ENCODE measurements around the gene ALOX15.
"Not testable (repeated sequence)": the region's sequence is repeated elsewhere in the genome, so short reads cannot be mapped to it uniquely, and the experiment has no call there.

Gene ALOX15

DNA sequence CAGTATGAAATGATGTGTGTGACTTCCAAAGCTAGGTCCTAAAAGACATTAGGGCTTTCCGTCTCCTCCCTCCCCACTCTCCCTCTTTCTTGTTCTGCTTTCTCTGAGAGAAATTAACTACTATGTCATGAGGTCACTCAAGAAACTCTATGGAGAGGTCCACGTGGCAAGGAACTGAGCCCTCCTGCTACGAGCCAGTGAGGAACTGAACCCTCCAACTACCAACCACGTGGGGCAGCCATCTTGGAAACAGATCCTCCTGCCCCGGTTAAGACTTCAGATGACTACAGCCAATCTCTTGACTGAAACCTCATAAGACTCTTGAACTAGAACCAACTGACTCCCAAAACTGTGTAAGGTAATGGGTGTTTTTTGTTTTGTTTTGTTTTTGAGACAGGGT, 4.2 kb upstream of the ALOX15 start:
- no peak for DNase-seq

DNA sequence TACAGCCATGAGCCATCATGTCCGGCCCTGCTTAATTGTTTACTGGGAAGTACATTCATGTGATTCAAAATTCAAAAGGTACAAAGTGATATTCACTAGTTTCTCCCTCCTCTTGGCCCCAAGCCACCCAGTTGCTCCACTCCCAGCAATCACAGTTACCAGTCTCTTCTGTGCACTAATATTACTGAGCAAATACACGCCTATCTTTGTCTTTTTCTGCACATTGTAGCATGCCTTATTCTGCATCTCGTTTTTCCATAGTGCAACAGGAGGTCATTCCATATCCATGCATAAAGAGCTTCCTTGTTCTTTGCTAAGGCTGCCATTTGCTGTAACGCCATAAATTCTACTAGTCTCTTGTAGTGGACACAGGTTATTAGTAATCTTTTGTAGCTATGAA, 2.2 kb upstream of the ALOX15 start:
- DNase-seq, result no peak

DNA sequence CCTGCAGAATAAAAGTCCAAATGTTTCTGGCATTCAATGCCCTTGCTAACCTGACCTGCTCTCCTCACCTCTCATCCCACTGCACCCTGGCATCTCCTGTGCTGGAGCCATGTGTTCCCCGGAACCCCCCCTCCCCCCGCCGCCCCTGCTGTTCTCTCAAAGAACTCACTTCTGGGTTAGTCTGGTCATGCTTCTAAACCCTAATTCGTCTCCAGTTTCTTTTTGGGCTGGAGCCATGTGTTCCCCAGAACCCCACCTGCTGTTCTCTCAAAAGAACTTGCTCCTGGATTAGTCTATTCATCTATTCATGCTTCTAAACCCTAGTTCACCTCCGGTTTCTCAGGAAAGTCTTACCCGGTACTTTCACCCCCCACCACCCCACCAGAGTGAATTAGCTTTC, 808 bp upstream of the ALOX15 start:
- no peak for DNase-seq

DNA sequence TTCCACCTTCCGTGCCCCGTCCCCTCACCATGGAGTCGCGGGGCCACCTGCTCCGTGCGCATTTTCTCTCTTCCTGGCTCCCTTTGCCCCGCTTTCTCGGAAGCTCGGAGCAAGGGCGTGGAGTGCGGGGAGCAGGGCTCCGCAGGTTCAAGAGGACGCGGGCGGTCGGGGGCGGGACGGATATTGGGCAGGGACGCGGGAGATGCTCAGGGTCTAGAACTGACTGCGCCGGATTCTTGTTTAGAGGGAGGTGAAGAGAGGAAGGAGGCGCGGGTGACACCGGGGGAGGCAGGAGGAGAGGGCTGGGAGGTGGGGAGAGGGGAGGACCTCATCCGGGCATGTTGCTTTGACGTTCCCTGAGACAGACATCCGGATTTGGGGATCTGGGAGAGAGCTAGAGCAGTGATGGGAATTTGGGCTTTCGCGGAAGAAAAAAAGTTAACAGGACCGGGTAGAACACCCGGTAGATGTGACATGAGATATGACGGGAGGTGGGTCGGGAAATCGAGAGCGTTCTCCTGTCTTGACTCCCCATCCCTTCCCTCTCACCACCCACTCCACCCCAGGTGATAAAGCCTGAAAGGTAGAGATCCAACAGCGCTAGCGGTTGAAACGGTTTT, 799 bp downstream of the ALOX15 start:
- DNase-seq, result not testable (repeated sequence)

DNA sequence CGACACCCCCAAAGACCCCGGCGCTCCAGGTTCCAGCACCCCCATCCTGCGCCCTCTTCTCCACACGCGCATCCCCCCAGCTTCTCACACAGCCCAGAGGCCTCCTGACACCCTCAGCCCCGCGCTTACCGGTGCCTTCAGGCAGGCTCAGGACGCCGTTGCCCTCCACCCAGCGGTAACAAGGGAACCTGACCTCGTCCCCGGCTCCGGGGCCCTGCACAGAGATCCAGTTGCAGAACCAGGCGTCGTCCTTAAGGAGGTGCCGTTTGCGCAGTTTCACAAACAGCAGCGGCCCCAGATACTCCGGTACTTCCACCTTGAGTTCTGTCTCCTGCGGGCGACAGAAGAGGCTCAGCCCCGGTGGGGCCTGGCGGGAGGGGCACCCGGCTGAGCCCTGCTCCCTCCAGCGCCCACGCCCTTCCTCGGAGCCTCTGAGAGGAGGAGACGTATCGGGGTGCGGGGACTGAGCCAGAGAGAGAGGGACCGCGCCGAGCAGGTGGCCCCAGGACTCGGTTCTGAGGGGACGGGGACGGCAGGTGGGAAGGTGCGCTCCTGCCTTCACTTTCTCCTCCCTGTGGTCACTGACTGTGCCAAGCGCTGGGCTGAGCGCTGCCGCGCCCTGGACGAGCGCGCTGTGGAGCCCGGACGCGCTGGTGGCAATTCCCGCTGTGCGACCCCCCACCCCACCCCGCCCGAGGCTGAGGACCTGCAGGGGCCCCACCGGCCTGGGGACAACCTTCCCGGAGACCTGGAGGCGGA, 2.0 kb downstream of the ALOX15 start:
- DNase-seq, result not testable (repeated sequence)

DNA sequence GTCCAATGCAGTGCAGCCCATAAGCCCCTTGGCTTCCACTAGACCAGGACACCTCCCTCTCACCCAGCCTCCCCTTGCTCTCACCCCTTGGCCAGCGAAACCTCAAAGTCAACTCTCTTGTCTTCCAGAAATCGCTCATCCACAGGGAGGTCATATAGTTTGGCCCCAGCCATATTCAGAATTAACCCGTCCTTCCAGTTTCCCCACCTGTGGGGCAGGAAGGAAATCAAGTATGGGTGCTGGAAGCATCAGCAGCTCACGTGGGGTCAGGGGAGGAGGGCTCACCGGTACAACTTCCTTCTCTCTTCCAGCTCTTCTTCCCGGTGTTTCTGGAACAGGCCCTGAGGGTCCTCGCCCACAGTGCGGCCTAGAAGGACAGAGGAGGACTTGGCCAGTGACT, 2.7 kb downstream of the ALOX15 start:
- DNase-seq, result not testable (repeated sequence)

DNA sequence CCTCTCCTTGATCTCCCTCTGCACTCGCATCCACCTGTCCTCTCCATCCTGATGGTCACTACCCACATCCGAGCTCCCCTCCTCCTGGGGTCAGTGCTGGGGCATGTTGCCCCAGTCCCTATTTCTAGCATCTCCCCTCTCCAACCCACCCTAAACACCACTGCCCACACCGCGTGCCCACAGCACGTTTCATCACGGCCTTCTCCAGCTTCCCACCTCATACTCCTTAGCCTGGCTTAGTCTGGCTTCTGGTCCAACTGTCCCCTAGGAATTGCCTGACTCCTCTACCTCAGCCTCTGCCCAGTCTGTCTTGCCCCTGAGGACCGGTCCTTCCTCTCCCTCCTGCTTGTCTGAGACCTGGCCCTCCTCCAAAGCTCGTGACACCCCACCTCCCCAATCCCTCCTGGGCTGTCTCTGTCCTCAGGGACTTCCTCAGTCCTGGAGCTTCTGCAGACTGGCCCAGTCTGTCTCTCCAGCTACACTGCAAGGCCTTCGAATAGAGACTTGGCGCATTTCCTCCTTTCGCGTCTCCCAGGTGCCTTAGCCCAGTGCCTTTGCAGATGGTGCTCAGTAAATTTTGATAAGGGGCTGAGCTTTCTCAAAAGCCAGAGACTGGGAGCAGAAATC, 4.9 kb downstream of the ALOX15 start:
- no peak for DNase-seq

DNA sequence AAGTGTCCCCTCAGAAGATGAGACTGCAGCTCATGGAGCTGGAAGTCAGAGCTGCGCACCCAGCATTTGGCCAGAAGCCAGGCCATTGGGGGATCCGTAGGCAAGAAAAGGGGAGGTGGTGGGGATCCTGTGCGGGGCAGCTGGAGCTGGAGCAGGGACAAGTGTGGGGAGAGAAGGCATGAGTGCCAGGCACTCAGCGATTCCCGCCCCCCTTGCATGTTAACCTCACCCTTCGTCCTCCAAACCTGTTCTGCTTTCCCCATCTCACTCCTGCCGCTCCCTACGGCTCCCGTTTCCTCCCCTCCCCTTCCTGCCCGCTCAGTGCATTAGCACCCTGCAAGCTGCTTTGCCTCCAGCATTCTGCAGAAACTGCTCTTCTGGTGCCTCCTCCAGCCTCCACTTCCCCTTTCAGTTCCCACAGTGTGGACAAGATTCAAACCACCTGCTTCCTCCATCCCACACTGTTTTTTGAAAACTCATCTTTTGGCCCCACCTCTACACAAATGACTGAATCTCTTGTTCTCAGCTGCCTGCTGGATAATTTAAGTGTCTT, 5.6 kb downstream of the ALOX15 start:
- DNase-seq, result no peak

DNA sequence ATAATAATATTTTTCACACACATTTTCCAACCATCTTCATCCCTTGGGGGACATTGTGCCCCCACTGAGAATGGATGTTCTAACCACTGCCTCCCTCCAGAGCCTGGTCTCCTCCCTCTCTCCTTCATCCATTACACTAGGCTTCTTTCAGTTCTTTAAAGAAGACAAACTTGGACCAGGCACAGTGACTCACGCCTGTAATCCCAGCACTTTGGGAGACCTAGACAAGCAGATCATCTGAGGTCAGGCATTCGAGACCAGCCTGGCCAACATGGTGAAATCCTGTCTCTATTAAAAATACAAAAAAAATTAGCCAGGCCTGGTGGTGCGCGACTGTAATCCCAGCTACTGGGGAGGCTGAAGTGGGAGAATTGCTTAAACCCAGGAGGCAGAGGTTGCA, 6.5 kb downstream of the ALOX15 start:
- DNase-seq, result no peak

DNA sequence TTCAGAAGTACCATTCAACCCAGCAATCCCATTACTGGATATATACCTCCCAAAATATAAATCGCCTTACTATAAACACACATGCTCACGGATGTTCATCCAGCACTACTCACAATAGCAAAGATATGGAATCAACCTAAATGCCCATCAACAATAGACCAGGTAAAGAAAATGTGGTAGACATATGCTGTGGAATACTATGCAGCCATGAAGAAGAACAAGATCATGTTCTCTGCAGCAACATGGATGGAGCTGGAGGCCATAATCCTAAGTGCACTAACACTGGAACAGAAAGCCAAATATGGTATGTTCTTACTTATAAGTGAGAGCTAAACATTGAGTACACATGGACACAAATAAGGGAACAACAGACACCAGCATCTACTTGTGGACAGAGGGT, 7.8 kb downstream of the ALOX15 start:
- DNase-seq, result no peak

DNA sequence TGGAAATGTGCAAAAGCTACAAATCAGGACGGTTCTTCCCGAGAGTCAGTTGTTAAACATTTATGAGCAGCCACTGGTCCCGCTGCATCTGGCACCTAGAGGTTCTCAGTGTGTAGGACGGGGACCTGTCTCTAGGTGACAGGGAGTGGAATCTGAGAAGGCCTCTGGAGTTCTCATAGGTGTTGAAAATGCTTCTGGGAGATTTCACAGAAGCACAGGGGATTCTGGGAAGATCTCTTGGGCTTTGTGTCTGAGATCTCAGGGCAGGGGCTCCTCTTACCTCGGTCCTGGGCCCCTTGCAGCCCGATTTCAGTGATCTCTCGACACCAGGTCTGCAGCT, 8.9 kb downstream of the ALOX15 start:
- DNase-seq, result no peak

DNA sequence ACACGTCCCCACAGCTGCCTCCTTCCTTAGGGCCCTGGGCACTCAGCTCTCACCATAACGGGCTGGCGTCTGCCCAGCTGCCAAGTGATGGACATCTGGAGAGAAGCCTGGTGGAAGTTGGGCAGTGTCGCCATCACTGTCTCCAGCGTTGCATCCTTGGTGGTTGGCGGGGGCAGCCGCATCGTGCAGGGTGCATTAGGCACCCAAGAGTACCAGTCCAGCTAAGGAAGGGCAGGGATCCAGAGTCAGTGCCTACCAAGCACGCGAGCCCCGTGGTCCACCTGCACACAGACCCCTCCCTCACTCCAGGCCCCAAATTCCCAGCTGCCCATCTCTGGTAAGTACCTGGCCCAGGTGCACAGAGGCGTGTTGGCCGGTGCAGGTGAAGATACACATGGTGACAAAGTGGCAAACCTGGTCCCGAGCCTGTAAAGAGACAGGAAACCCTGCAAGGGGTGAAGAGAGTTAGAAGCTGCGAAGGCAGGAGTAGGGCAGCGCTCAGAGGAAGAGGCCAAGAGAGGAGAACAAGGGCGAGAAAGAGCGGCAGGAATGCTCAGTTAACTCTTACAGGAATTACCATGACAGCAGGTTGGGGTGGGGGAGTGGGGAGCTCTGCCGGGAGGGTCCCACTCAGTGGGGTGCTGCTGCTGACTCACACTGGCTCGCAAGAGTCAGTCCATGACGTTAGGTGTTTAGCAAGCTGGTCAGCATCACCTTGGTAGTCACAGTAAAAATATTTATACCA, 9.5 kb downstream of the ALOX15 start:
- DNase-seq, result no peak

DNA sequence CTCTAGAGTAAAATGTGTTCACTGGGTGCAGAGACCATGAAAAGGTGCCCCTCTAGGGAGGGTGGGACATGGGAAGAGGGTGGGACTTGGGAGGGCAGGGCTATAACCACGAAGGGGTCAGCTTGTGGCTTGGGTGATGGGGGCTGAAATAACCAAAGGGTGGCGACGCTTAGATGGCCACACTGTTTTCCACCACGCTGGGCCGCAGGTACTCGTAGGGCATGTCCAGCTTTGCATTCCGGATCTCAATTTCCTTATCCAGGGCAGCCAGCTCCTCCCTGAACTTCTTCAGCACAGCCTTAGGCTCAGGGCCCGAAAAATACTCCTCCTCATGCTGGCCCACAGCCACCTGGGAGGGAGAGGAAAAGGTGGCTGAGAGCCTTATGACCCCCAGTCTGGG, 10.0 kb downstream of the ALOX15 start:
- DNase-seq, result no peak

DNA sequence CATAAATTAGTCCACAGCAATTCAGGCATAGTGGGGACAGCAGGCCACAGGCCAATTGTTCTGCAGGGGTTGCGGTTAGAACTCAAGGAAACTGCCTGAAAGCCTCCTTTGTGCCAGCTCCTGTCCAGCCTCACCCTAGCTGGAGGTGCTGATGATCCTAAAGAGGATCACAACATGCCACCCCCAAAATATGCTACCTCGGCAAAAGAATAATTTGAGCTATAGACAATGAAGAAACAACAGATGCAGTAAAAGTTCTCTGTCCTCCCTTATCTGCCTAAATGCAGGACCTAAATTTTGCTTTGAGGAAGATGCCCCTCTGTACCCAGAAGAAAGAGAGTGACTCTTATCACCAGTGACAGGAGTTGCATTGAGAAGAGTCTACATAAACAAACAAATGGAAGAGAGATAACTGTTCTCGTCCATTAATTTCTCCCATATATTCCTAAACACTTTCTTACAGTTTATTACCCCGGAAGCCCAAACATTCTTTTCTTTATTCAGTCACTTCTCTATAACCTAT, 14.7 kb downstream of the ALOX15 start:
- no peak for DNase-seq

DNA sequence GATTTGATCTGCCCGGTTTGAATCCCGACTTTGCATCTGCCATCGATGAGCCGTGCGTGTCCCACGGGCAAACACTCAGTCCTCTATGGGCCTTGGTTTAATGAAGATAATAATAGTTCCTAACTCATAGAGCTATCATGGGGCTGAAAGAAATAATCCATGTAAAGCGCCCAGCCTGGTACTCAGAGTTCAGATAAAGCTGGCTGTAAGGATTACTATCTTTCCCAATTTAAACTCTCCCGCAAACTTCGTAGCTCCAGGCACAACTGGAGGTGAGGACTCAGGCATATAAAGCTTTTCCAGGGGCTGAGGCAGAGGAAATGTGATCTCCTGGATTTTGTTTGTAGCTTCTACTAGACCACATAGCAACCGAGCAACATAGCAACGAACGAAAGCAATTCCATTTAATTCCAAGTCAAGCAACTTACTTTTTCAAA, 16.3 kb downstream of the ALOX15 start:
- DNase-seq, result no peak

DNA sequence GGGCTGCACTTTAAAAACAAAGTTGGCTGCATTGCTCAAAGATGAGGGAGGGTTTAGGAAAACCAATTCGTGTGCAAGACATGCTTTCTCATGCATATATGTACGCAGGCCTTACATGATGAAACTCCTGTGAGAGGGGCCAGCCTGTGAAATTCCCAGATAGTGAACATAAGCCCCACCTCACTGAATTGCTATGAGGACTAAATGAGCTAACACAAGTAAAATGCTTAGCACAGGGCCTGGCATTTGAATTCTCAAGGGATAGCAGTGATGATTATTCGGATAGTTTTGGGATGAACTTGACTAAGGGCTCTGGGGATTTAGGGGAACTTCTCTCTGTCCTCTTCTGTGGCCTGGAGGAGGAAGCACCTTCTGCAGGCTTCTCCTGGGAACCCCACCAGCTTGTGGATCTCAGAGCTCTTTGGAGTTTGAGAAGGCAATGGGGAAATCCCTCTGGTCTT, 17.0 kb downstream of the ALOX15 start:
- DNase-seq, result not testable (repeated sequence)

DNA sequence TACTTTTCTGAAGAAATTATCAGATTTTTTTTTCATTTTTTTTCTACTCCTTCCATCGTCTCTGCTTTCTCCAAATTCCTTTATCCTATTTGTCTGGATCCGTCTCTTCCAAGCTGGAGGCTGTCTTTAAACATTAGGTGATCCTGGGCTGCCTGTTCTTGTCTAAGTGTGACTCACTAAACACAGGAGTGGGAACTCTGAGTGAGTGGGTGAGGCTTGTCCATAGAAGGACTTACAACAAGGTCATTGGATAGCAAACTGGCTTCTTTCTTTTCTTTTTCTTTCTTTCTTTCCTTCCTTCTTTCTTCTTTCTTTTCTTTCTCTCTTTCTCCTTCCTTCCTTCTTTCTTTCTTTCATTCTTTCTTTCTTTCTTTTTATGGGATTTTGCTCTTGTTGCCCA, 18.2 kb downstream of the ALOX15 start:
- no peak for DNase-seq

DNA sequence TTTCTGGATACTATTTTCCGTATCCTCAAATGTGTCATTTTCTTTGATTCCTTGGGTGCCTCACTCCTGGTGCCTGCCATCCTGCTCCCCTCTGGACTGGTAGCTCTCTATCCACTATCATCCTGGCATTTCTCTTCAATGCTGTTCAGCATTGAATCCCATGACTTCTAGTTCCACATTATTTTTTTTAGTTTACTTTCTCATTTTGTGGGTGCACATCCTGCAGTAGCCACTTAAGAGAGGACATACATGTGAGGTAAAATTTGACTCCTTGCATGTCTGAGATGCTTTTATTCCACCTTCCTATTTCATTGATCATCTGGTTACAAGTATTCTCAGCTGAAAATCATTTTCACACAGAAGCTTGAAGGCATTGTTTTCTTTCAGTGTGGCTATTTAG, 19.1 kb downstream of the ALOX15 start:
- no peak for DNase-seq

DNA sequence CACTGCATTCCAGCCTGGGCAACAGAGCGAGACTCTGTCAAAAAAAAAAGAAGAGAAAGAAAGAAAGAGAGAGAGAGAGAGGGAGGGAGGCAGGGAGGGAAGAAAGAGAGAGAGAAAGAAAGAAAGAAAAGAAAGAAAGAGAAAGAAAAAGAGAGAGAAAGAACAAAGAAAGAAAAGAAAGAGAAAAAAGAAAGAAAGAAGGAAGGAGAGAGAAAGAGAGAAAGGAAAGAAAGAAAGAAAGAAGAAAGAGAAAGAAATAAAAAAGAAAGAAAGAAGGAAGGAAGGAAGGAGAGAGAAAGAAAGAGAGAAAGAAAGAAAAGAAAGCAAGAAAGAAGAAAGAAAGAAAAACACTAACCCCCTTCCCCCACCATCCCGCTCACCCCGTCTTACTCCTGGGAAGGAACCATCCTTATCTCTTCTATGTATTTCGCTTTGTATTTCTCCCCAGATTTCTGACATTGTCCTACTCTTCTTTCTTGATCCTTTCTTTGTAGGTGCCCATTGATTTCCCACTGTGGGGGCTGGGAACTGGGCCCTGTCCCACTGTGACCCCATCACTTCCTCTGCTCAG, 20.9 kb downstream of the ALOX15 start:
- no peak for DNase-seq

DNA sequence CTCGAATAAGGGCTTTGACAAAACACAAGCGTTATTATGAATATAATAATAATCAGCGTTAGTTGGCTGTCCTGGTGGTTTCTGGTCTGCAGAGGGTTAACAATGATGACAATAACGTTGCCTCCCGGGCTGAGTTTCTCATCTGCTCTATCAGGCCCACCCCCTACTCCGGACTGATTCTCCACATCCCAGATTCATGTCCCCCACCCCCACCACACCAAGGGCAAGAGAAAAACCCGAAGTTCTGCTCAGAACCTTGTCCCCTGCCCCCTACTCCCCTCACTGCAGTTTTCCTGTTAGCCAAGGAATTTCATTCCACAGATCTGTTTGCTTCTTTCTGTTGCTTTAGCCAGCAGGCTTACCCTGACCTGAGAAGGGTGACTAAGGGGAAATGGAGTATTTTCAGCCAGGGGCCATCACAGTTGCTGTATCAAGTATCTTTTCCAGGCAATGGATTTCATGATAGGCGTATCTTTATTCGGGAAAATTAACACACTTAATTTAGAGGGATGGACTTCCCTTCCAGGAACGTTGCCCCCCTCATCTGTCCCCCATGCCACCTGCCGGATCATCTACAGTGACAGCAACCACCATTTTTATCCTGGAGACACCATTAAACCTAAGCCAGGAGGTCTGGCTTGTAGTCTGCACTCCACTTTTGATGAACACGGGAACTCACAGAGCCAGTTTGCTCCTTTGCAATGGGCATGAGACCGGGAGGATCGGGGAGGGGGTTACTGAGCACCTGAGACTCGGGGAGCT, 23.7 kb downstream of the ALOX15 start:
- no peak for DNase-seq

DNA sequence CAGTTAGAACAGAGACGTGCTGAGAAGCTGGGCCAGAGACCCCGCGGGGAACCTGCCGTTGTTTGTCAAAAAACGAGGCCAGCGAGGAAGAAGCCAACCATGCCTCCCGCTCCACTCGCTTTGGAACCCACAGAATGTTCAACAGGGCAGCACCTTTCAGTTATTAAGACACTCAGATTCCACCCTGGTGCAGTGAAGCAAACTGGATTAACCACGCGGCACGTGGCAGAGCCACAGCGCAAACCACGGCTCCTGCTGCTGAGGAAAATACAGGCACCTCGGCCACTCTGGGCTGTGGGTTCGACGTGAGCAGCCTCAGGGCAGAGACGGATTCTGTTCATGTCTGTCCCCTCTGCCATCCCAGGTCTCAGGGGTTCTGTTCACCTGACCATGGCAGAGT, 24.4 kb downstream of the ALOX15 start:
- no peak for DNase-seq

DNA sequence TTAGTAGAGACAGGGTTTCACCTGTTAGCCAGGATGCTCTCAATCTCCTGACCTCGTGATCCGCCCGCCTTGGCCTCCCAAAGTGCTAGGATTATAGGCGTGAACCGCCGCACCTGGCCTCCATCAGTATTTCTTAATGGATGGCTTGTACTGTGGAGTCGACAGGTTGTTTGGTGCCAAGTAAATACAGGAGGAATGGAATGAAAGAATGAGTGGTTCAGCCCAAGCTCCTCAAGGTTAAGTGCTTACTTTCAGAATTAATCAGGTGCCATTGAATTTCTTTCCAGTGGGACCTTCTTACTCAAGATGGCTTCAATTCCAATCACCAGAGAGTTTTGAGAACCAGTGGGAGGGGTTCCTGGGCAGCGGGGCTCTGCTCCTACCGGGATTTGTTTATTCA, 25.0 kb downstream of the ALOX15 start:
- no peak for DNase-seq
